HepG2 (cell line): ENCODE data around the gene NOS1AP. TPM values are rescaled to one million over a fixed set of nuclear protein-coding genes. Genes with fewer than 3 reads are reported as not detected.

Source experiments
- ATAC-seq: fragments of 200-7000 bp; cut with Tn5 transposase; 3 replicates; pipeline ENCODE4 v1.9.1; 2020; ENCODE audit warnings: mild to moderate bottlenecking, moderate library complexity
- BruUV-seq: library from RNA; stranded (reverse); fragments of 400-500 nt; replicated peaks from 2 replicates; lab custom pipeline; 2021; lab: Mats Ljungman, UMichigan
- CTCF ChIA-PET: fragments of 300-600 bp; formaldehyde crosslinking; extraction: SDS; loops from one replicate; lab custom pipeline; 2021; ENCODE audit warnings: low total read pairs, inconsistent platforms, low intra/inter-chr PET ratio; lab: Yijun Ruan, JAX
- POLR2A ChIA-PET: fragments of 350-600 bp; sonication (Branson Sonifier 250); formaldehyde crosslinking; loops from one replicate; lab custom pipeline; 2020; ENCODE audit warnings: antibody characterized with exemption, inconsistent platforms; lab: Yijun Ruan, JAX
- DNase-seq: peaks from one replicate; pipeline ENCODE4 v3.0.0-alpha.2; 2015; ENCODE audit warnings: low spot score
- FAIRE-seq: peaks from 3 replicates; lab custom pipeline; 2011; peaks lifted over from hg19 to GRCh38; lab: Jason Lieb, UNC
- H2AFZ ChIP-seq: one replicate; pipeline ENCODE4 v1.6.1; 2011; ENCODE audit warnings: low read length, inconsistent platforms
- H3K27ac ChIP-seq: fragments of 300-600 bp; 3 replicates; pipeline ENCODE4 v1.8.0; 2011; ENCODE audit warnings: mixed run types, mild to moderate bottlenecking, mixed read lengths, low read length, inconsistent platforms; ENCODE audit not compliant: insufficient read depth; ENCODE audit errors: extremely low read length
- H3K27me3 ChIP-seq, 2 experiments: fragments of 200-600 bp in 1 of 2; 2 replicates in 1 of 2; 3 replicates in 1 of 2; pipeline versions ENCODE4 v1.6.0 to v1.8.0; 2011; ENCODE audit warnings: low read length in 2 of 2, mild to moderate bottlenecking in 2 of 2, moderate library complexity in 2 of 2, inconsistent platforms in 1 of 2; ENCODE audit not compliant: insufficient read depth in 2 of 2, control insufficient read depth in 1 of 2
- H3K36me3 ChIP-seq, 2 experiments: fragments of 200-600 bp in 1 of 2; replicated peaks in 1 of 2; 2 replicates in 1 of 2; 3 replicates in 1 of 2; pipeline versions ENCODE4 v1.5.1 to v1.8.0; 2011; ENCODE audit warnings: low read length in 2 of 2, inconsistent platforms in 1 of 2; ENCODE audit not compliant: insufficient read depth in 2 of 2, control insufficient read depth in 1 of 2
- H3K4me1 ChIP-seq: 2 replicates; pipeline ENCODE4 v1.5.1; 2012; ENCODE audit warnings: low read length, inconsistent platforms; ENCODE audit not compliant: insufficient read depth
- H3K4me2 ChIP-seq: 2 replicates; pipeline ENCODE4 v1.6.0; 2011; ENCODE audit warnings: low read depth, low read length, inconsistent platforms
- H3K4me3 ChIP-seq, 3 experiments: fragments of 200-600 bp in 1 of 3; sonication (generic), shearing (Covaris generic) in 1 of 3; replicated peaks in 1 of 3; 2 replicates each; pipeline ENCODE4 v1.5.1; 2011 to 2016; ENCODE audit warnings: low read length in 3 of 3, inconsistent platforms in 2 of 3, low read depth in 2 of 3, mild to moderate bottlenecking in 2 of 3, control low read depth in 1 of 3, mixed read lengths in 1 of 3; ENCODE audit not compliant: insufficient read depth in 1 of 3
- H3K79me2 ChIP-seq: one replicate; pipeline ENCODE4 v1.6.1; 2011; ENCODE audit warnings: low read length, inconsistent platforms; ENCODE audit not compliant: insufficient read depth
- H3K9ac ChIP-seq: 2 replicates; pipeline ENCODE4 v1.6.0; 2011; ENCODE audit warnings: mild to moderate bottlenecking, low read depth, low read length, inconsistent platforms; ENCODE audit not compliant: insufficient read depth
- H3K9me3 ChIP-seq: 2 replicates; pipeline ENCODE4 v1.5.1; 2012; ENCODE audit warnings: mild to moderate bottlenecking, low read length
- H4K20me1 ChIP-seq: 2 replicates; pipeline ENCODE4 v1.6.0; 2011; ENCODE audit warnings: inconsistent platforms, mild to moderate bottlenecking, low read length, moderate library complexity; ENCODE audit not compliant: insufficient read depth
- FOXC1 ChIP-seq: sonication (generic); formaldehyde crosslinking; IDR thresholded peaks from 2 replicates; pipeline ENCODE4 v1.8.0; 2022; ENCODE audit warnings: mild to moderate bottlenecking, missing genetic modification reagents, borderline replicate concordance
- GRHL1 ChIP-seq: sonication (generic); formaldehyde crosslinking; conservative IDR thresholded peaks from 2 replicates; pipeline ENCODE4 v1.8.0; 2022; ENCODE audit warnings: missing genetic modification reagents
- IKZF5 ChIP-seq: IDR thresholded peaks from 2 replicates; pipeline ENCODE4 v1.6.1; 2018; ENCODE audit warnings: missing genetic modification reagents, mild to moderate bottlenecking, missing compliant biosample characterization
- PHF8 ChIP-seq: sonication (generic); formaldehyde crosslinking; IDR thresholded peaks from 2 replicates; pipeline ENCODE4 v1.5.0; 2020; ENCODE audit warnings: missing genetic modification reagents
- SRSF1 ChIP-seq: fragments of 200-400 bp; formaldehyde crosslinking; optimal IDR thresholded peaks from 2 replicates; pipeline ENCODE3; 2017; ENCODE audit warnings: mild to moderate bottlenecking, low read depth, low read length, moderate library complexity
- ZNF468 ChIP-seq: sonication (generic); formaldehyde crosslinking; IDR thresholded peaks from 2 replicates; pipeline ENCODE4 v1.8.0; 2022; ENCODE audit warnings: mild to moderate bottlenecking, moderate library complexity, missing genetic modification reagents
- ZNF639 ChIP-seq: conservative IDR thresholded peaks from 2 replicates; pipeline ENCODE4 v1.6.1; 2018; ENCODE audit warnings: missing genetic modification reagents
- WGBS: methylation state at CpG from one replicate; pipeline ENCODE4 v1.1.6; 2017; ENCODE audit warnings: low lambda C conversion rate; 5-methylcytosine and 5-hydroxymethylcytosine counted together
- in situ Hi-C: cut with HindIII; loops from 2 replicates; pipeline ENCODE4 v1.10.0; 2017; ENCODE audit warnings: low pct_unique_long_range_greater_than_20kb; ENCODE audit not compliant: extremely low pct_ligation_motif_present
- intact Hi-C: fragments of 100-400 bp; cut with micrococcal nuclease; formaldehyde crosslinking; loops from one replicate; pipeline ENCODE4 v1.10.0; 2022; ENCODE audit not compliant: unreplicated experiment
- polyA plus RNA-seq, 8 experiments: library from polyadenylated mRNA; depleted of rRNA in 3 of 8; stranded (reverse) in 7 of 8; unstranded in 1 of 8; fragments of >200 nt; fragmentation: Illumina TruSeq in 4 of 8; extraction: Trizol in 4 of 8; gene quantifications; 2 replicates each; pipeline versions ENCODE4 v1.2.1 to v1.2.3, GENCODE V29; 2011 to 2016; ENCODE audit warnings: low read depth in 4 of 8, missing spikeins in 1 of 8, mixed read lengths in 1 of 8; ENCODE audit not compliant: insufficient read depth in 1 of 8
- total RNA-seq, 5 experiments: library from RNA; depleted of rRNA; stranded (reverse); fragments of >200 nt; fragmentation: Illumina TruSeq; extraction: Trizol; gene quantifications; 2 replicates each; pipeline ENCODE4 v1.2.3, GENCODE V29; 2016; ENCODE audit warnings: low read depth in 1 of 5
- TF ChIP-seq, protein P1 (sequence below): IDR thresholded peaks from 2 replicates; pipeline ENCODE4 v1.6.1; 2012; ENCODE audit warnings: low read depth, low read length, improper control_type of control experiment
- TF ChIP-seq, protein P2 (sequence below): sonication (generic); formaldehyde crosslinking; IDR thresholded peaks from 2 replicates; pipeline ENCODE4 v1.4.0; 2020; ENCODE audit warnings: missing genetic modification reagents

Gene NOS1AP
- total and polyA plus RNA-seq, 2 of the 13 experiments (the other 11 are each of a cell fraction or from before 2014, with no cell fraction given), result 2.0 to 3.3 TPM

- no TSS peak for BruUV-seq
- Histone ChIP-seq H3K27me3 (no peaks in the 10 kb centered on the region), H3K79me2 (peaks cover 74% of the 10 kb centered on the region), H2AFZ (no peak overlapping the region), H3K36me3 (no peaks in the 10 kb centered on the region), H3K4me1 (peaks cover 94% of the 10 kb centered on the region), H4K20me1 (no peaks in the 10 kb centered on the region)
- DNase-seq (no peak), ATAC-seq (no peak), FAIRE-seq (no peak)
- intact Hi-C loops (no loop called here), in situ Hi-C loops (no loop called here)
- POLR2A ChIA-PET, result no interaction called here
- WGBS, result 100% methylated on average over 1 of the region's 3 CpGs
- TF ChIP-seq, protein P1, sequence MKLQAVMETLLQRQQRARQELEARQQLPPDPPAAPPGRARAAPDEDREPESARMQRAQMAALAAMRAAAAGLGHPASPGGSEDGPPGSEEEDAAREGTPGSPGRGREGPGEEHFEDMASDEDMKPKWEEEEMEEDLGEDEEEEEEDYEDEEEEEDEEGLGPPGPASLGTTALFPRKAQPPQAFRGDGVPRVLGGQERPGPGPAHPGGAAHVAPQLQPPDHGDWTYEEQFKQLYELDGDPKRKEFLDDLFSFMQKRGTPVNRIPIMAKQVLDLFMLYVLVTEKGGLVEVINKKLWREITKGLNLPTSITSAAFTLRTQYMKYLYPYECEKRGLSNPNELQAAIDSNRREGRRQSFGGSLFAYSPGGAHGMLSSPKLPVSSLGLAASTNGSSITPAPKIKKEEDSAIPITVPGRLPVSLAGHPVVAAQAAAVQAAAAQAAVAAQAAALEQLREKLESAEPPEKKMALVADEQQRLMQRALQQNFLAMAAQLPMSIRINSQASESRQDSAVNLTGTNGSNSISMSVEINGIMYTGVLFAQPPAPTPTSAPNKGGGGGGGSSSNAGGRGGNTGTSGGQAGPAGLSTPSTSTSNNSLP, result no peak
- TF ChIP-seq, all 625 proteins: peak for 0
- Histone ChIP-seq H3K9me3 (no peaks in the 10 kb centered on the region), H3K4me3 (no peak overlapping the region), H3K9ac (no peak overlapping the region), H3K4me2 (no peak overlapping the region), H3K27ac (no peak overlapping the region)
- CTCF ChIA-PET, result no interaction called here
Observed at GRCh38 chr1:162142968-162143367, 73.5 kb downstream of the NOS1AP start.

- Histone ChIP-seq H2AFZ (no peak overlapping the region), H4K20me1 (no peaks in the 10 kb centered on the region), H3K4me3 (no peak overlapping the region), H3K4me2 (peak overlapping the region; percentile 93), H3K9ac (peak overlapping the region; percentile 7; the same call in 1 of the 2 replicates), H3K27ac (peak overlapping the region; percentile 85), H3K79me2 (peaks cover 76% of the 10 kb centered on the region), H3K4me1 (peaks cover 95% of the 10 kb centered on the region), H3K27me3 (no peaks in the 10 kb centered on the region), H3K36me3 (no peaks in the 10 kb centered on the region), H3K9me3 (no peaks in the 10 kb centered on the region)
- POLR2A ChIA-PET, result interaction anchor here (0.8 to 4.0 kb wide), 9 partner anchors 8 to 106 kb away, joined by 4 to 41 read pairs (median 8); partner anchors contain the start of gene NOS1AP
- in situ Hi-C loops (no loop called here), intact Hi-C loops (no loop called here)
- BruUV-seq, result no TSS peak
- 68% methylated on average over 3 of the region's 3 CpGs for WGBS
- ATAC-seq (no peak), FAIRE-seq (no peak), DNase-seq (no peak)
- CTCF ChIA-PET, result no interaction called here
- TF ChIP-seq ZNF639 (CRISPR knock-in tag), result no peak
- TF ChIP-seq, protein P2, sequence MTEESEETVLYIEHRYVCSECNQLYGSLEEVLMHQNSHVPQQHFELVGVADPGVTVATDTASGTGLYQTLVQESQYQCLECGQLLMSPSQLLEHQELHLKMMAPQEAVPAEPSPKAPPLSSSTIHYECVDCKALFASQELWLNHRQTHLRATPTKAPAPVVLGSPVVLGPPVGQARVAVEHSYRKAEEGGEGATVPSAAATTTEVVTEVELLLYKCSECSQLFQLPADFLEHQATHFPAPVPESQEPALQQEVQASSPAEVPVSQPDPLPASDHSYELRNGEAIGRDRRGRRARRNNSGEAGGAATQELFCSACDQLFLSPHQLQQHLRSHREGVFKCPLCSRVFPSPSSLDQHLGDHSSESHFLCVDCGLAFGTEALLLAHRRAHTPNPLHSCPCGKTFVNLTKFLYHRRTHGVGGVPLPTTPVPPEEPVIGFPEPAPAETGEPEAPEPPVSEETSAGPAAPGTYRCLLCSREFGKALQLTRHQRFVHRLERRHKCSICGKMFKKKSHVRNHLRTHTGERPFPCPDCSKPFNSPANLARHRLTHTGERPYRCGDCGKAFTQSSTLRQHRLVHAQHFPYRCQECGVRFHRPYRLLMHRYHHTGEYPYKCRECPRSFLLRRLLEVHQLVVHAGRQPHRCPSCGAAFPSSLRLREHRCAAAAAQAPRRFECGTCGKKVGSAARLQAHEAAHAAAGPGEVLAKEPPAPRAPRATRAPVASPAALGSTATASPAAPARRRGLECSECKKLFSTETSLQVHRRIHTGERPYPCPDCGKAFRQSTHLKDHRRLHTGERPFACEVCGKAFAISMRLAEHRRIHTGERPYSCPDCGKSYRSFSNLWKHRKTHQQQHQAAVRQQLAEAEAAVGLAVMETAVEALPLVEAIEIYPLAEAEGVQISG (CRISPR knock-in tag), result no peak
- no peak for TF ChIP-seq GRHL1 (CRISPR knock-in tag)
- TF ChIP-seq SRSF1, result no peak
- TF ChIP-seq FOXC1 (CRISPR knock-in tag), result no peak
- TF ChIP-seq PHF8 (CRISPR knock-in tag), result no peak
- no peak for TF ChIP-seq IKZF5 (CRISPR knock-in tag)
- TF ChIP-seq ZNF468, result no peak
Observed at GRCh38 chr1:162144268-162144667, 74.8 kb downstream of the NOS1AP start.
